Measurements from ENCODE around the gene HIRIP3. TPM values are rescaled to one million over a fixed set of nuclear protein-coding genes. Genes with fewer than 3 reads are reported as not detected.

HIRIP3 gene
- total and polyA plus RNA-seq, 2 experiments from 2014 or later = 10.4 to 18.5 TPM

- TF ChIP-seq ETS1 (IDR thresholded peaks at IDR 0.05) (no peak), CTCF (conservative IDR thresholded peaks at IDR 0.05; ENCODE audit: low read depth in 2 of 2) (no peak)
- TF ChIP-seq, protein P1, sequence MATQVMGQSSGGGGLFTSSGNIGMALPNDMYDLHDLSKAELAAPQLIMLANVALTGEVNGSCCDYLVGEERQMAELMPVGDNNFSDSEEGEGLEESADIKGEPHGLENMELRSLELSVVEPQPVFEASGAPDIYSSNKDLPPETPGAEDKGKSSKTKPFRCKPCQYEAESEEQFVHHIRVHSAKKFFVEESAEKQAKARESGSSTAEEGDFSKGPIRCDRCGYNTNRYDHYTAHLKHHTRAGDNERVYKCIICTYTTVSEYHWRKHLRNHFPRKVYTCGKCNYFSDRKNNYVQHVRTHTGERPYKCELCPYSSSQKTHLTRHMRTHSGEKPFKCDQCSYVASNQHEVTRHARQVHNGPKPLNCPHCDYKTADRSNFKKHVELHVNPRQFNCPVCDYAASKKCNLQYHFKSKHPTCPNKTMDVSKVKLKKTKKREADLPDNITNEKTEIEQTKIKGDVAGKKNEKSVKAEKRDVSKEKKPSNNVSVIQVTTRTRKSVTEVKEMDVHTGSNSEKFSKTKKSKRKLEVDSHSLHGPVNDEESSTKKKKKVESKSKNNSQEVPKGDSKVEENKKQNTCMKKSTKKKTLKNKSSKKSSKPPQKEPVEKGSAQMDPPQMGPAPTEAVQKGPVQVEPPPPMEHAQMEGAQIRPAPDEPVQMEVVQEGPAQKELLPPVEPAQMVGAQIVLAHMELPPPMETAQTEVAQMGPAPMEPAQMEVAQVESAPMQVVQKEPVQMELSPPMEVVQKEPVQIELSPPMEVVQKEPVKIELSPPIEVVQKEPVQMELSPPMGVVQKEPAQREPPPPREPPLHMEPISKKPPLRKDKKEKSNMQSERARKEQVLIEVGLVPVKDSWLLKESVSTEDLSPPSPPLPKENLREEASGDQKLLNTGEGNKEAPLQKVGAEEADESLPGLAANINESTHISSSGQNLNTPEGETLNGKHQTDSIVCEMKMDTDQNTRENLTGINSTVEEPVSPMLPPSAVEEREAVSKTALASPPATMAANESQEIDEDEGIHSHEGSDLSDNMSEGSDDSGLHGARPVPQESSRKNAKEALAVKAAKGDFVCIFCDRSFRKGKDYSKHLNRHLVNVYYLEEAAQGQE (IDR thresholded peaks at IDR 0.05; ENCODE audit: unreplicated experiment) = no peak
Observed at GRCh38 chr16:30022887-30023286, 27.5 kb upstream of the HIRIP3 start, which contains the start of gene C16orf92 (continued).

- Mint-ChIP-seq H3K4me1 (no peaks in the 10 kb centered on the region; the same call in 2 of the 3 replicates), H3K27ac (no peak overlapping the region), H3K36me3 (ENCODE audit: low read depth) (peaks cover 4% of the 10 kb centered on the region), H3K9me3 (no peaks in the 10 kb centered on the region; the same call in 2 of the 3 replicates), H3K27me3 (ENCODE audit: insufficient read depth, low read depth, poor library complexity) (peaks cover 12% of the 10 kb centered on the region), H3K4me3 (no peak overlapping the region; the same call in 2 of the 3 replicates)
- Histone ChIP-seq H3K9me2 (ENCODE audit: insufficient read depth) (no peaks in the 10 kb centered on the region), H3K27me3 (ENCODE audit: insufficient read depth) (no peaks in the 10 kb centered on the region), H3K4me2 (no peak overlapping the region), H3K79me2 (replicated peaks; ENCODE audit: insufficient read depth) (no peaks in the 10 kb centered on the region), H4K20me1 (replicated peaks; ENCODE audit: insufficient read depth) (no peaks in the 10 kb centered on the region), H3F3A (replicated peaks; ENCODE audit: low read depth) (0 out of 2 replicates have a peak, but pooled peaks cover 4% of the 10 kb centered on the region), H3K4me3 (no peak overlapping the region), H3K27ac (ENCODE audit: low read depth) (no peak overlapping the region), H3K4me1 (ENCODE audit: insufficient read depth) (no peaks in the 10 kb centered on the region), H3K36me3 (ENCODE audit: insufficient read depth) (no peaks in the 10 kb centered on the region), H2AFZ (no peak overlapping the region)
- DNase-seq (ENCODE audit: low spot score) (no peak), ATAC-seq (no peak)
- TF ChIP-seq, protein P1 (IDR thresholded peaks at IDR 0.05; ENCODE audit: unreplicated experiment) = no peak
- TF ChIP-seq NANOG (IDR thresholded peaks at IDR 0.05; ENCODE audit: borderline replicate concordance) = no peak
- no peak for TF ChIP-seq ZNF331 (CRISPR knock-in tag; IDR thresholded peaks at IDR 0.05; ENCODE audit: low read depth)
- no peak for TF ChIP-seq ETS1 (IDR thresholded peaks at IDR 0.05)
- TF ChIP-seq ZNF114 (CRISPR knock-in tag; IDR thresholded peaks at IDR 0.05) = no peak
- no peak for TF ChIP-seq CTCF (conservative IDR thresholded peaks at IDR 0.05; ENCODE audit: low read depth in 2 of 2)
- TF ChIP-seq EZH2phosphoT487 (IDR thresholded peaks at IDR 0.05; ENCODE audit: unreplicated experiment) = no peak
- TF ChIP-seq CREB1 (CRISPR knock-in tag; IDR thresholded peaks at IDR 0.05; ENCODE audit: low read depth) = no peak
- no peak for TF ChIP-seq POLR2AphosphoS5 (IDR thresholded peaks at IDR 0.05; ENCODE audit: low read depth)
Observed at GRCh38 chr16:30018731-30019158, 23.3 kb upstream of the HIRIP3 start.

Measured in GM23338 (cell line).